Right renal pelvis (tissue), 4 donors: Measurements from ENCODE around the gene PPP1R27. TPM values are rescaled to one million over a fixed set of nuclear protein-coding genes. Genes with fewer than 3 reads are reported as not detected.

Experiments used
- DNase-seq, 4 donors: peaks; one replicate each; pipeline ENCODE4 v3.0.0-alpha.2; 2013; ENCODE audit warnings: low read depth in 4 of 4, low spot score in 3 of 4, missing footprints in 1 of 4
- polyA plus RNA-seq, 4 donors: library from polyadenylated mRNA; unstranded; fragments of 120-200 nt; gene quantifications; one replicate each; pipeline ENCODE4 v1.2.1, GENCODE V29; 2013; ENCODE audit not compliant: insufficient read length in 4 of 4

PPP1R27 gene
- polyA plus RNA-seq, 4 donors: 0.18 to 0.36 (median 0.26) TPM; not detected in 1

- DNase-seq: no peak
Observed at GRCh38 chr17:81863123-81863675, 28.3 kb upstream of the PPP1R27 start.

DNA sequence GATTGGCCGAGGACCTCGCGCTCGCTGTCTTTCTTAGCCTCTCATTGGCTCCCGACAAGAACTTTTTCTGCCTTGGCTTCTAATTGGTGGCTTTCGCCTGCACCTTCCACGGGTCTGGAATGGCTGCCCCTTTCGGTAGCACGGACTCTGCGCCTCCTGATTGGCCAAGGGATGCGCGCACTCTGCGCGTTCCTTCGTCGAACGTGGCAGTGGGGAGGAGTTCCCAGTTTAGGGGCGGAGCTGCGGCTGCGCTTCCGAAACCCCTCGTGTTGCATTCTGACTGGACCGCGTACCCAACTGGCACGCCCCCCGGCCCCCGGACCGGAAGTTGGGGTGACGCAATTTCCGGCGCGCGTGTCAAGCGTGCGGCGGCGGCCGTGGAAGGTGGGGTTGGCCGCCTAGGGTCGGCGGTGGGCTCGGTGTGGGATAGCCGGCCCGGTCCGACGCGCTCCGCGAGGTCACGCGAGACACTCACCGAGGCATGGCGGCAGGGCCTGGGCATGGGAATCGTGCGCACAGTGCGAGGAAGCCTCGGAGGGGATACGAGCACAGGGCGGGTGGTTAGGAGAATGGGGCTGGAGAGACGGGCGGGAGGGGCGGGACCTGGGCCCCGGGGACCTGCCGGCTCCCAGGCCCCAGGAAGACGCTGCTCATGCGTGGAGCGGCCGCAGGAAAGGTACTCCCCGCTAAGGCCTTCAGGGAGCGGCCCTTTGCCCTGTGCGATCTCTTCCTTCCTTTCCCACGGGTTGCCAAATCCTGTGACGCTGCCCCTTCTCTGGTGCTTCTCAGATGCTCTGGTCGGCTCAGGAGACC lies 26.1 kb upstream of the PPP1R27 start:
- peak; percentile 100 for DNase-seq

DNA sequence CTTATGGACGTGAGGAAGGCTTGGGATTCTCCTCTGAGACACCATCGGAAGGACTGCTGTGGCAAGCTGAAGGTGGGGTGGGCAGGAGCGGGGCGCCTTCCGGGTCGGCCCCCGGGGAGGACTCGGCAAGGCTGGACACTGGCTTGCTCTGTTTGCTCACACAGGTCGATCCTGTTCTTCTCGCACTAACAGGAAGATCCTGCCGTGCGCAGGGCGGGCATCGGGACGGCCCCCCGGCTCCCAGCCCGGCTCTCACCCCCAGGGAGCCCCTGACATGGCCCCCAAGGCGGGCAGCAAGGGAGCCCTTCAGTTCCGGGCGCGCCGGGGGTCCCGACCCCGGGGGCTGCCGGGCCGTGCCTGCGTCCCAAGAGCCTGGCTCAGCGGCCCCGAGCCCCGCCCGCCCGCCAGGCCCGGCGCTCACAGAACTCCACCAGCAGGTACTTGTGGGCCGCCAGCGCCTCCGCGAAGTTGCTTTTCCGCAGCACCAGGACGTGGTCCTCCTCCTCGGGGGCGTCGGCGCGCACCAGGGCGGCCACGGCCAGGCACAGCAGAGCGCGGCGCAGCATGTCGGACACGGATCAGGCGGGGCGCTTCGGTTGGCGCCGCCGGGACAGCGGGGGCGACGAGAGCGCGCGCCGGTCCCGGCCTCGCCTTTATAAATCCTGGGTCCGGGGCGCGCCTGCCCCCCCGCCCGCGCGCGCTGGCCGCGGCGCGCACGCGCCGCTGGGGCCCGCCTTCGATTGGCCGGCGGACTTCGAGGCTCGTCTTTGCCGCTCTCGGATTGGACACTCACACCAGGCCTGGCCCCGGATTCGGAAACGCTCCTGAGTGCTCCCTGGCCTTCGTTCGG lies 25.3 kb upstream of the PPP1R27 start, which contains the start of gene P4HB:
P4HB (minus strand) TSS at position 630 of the 850 bp plus-strand sequence; CDS start at position 566, 64 bp downstream.
- no peak for DNase-seq

GRCh38 chr17:81858967-81859905 lies 24.4 kb upstream of the PPP1R27 start:
- no peak for DNase-seq

DNA sequence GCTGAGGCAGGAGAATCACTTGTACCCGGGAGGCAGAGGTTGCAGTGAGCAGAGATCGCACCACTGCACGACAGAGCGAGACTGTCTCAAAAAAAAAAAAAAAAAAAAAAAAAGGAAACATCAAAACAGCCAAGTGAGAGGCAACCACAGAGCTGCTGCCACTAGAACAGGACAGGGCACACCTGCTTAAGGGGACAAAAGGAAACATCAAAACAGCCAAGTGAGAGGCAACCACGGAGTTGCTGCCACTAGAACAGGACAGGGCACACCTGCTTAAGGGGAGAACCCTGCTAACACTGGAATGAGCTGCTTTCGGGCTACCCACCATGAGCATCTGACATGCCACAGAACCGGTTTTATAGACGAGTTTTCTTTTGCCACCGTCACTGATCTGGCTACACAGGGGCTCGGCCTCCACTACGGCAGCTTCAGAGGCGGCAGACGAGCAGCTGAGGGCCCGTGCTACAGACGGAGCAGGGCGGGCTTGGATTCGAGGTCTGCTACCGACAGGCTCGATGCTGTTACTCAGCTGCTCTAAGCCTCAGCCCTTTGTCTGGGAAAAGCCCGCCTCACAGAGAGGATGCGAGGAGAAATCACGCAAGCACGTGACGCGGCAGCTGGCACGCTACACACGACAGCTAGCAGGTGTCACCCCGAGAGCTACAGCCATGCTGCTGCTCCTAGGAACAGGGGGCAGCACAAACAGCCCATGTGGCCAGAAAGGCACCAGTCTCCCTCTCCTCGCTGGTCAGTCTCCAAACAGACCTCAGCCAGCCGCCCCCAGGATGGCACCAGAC lies 23.5 kb upstream of the PPP1R27 start:
- no peak for DNase-seq

DNA sequence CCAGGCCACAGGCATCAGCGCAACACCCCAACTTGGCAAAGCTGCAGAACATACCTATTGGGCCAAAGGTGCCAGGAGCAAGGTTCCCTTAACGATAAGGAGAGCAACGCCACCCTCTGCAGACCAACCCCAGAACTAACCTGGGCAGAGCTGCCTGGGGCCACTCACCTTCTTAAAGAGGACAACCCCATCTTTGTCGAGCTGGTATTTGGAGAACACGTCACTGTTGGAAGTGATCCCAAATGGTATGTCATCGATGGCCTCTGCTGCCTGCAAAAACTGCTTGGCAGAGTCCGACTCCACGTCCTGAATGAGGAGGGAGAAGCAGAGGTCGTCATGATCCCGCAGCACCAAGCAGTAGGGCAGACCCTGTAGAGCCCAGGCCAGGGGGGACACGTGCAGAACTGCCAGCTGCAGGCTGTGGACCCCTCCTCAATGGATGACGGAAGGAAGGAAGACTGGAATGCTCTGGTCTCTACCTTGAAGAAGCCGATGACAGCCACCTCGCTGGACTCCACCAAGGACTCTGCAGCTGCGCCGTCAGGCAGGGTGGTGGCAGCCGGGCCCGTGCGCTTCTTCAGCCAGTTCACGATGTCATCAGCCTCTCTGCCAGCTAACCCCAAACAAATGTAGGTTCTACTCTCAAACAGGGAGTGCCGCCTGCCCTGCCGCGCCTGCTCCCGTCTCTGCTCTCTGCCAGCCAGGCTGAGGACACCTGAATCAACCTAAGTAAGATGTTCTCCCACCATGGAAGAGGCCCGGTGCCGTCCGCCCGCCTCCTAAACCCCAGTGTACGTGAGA lies 20.3 kb upstream of the PPP1R27 start:
- DNase-seq: no peak

DNA sequence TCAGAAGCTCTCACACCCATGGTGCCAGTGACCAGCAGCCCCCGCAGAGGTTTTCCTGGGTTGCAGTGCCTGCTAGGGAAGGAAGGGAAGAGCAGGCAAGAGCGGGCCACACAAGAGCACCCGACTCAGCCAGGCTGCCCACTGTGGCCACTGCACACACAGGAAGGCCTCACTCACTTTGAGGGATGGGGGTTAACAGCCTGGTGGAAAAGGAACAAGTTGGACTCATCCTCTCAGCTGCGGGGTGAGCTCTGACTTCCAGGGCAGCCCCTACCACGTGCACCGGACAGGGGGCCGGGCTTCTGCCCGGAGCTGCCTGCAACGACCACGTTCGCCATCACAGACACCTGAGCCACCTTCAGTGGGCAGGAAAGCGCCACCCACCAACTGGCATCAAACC lies 17.4 kb upstream of the PPP1R27 start:
- no peak for DNase-seq

GRCh38 chr17:81851423-81851822 lies 16.6 kb upstream of the PPP1R27 start:
- no peak for DNase-seq

- DNase-seq: no peak
Observed at GRCh38 chr17:81849457-81849856, 14.6 kb upstream of the PPP1R27 start.

DNA sequence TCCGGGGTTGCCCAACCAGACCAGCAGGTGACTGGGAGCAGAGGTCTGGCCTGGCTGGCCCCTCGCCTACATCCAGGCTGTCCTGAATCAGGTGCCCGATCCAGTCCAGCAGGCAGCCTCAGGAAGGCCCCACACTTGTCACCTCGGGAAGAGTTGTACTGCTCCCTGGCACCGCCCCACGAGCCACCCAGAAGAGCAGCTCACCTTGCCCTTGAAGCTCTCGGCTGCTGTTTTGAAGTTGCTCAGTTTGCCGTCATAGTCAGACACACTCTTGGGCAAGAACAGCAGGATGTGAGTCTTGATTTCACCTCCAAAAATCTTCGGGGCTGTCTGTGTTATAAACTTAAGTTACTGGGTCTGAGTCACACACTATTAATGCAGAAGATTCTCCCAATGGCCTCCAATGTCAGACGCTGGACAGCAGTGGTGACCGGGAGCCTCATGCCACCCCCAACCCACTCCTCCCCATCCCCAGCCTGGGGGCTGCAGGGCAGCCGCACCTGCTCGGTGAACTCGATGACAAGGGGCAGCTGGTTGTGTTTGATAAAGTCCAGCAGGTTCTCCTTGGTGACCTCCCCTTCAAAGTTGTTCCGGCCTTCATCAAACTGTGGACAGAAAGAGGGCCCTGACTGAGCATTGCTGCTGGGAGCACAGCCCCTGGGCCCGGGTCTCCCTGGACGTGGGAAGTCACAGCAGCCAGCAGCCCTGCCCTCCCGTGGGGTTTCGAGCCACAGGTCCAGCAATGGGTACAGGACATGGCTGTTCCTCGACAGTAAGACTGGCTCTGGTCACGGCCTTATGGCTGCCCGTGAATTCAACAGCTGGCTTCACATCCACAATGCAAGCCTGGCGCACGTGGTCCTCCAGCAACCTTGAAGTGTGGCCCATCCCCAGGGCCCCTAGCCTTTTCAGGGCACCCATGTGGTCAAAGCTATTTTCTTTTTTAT lies 12.2 kb upstream of the PPP1R27 start:
- no peak for DNase-seq

- no peak for DNase-seq
Observed at GRCh38 chr17:81845881-81846742, 11.3 kb upstream of the PPP1R27 start.

GRCh38 chr17:81845361-81845760 lies 10.5 kb upstream of the PPP1R27 start:
- DNase-seq: no peak

GRCh38 chr17:81844887-81845286 lies 10.0 kb upstream of the PPP1R27 start:
- DNase-seq: no peak

- no peak for DNase-seq
Observed at GRCh38 chr17:81844327-81844851, 9.5 kb upstream of the PPP1R27 start.

DNA sequence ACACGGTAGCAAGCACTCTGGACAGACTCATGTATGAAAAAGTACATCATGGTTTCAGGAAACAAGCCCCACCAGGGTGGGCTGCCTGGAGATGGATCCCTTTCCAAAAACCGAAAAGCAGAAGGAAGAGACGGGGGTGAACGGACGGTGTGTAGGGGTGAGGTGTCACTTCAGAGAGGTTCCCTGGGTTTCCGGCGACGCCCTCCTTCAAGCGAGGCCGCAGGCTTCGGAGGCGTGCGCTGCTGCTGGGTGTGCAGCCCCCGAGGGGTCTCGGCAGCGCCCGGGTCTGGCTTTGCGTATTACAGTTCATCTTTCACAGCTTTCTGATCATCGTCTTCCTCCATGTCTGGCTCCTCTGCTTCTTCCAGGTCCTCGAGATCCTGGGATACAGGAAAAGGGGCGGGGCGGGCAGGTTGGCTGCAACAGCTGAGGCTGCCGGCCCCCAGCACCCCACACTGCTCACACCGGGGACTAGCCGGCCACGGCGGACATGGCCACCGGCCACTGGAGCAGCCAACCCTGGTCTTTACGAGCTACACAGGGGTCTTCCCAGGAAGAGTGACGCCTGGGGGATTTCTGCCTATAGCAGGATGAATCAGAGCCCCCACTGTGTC lies 9.0 kb upstream of the PPP1R27 start:
- DNase-seq: no peak
